Lower leg skin (tissue), 3 donors: Measurements from ENCODE around the gene IGFN1.

Source experiments
- POLR2A ChIP-seq, 2 donors: fragments of 450-650 bp; IDR thresholded peaks; one replicate each; pipeline ENCODE4 v1.6.1; 2016 to 2017; ENCODE audit warnings: antibody characterized with exemption in 2 of 2, mild to moderate bottlenecking in 1 of 2, moderate library complexity in 1 of 2
- TF ChIP-seq, protein P1 (sequence below), 3 donors: fragments of 450-650 bp; IDR thresholded peaks; one replicate each; pipeline ENCODE4 v1.5.1; 2016; ENCODE audit warnings: antibody characterized with exemption in 3 of 3, mild to moderate bottlenecking in 3 of 3, moderate library complexity in 2 of 3

DNA sequence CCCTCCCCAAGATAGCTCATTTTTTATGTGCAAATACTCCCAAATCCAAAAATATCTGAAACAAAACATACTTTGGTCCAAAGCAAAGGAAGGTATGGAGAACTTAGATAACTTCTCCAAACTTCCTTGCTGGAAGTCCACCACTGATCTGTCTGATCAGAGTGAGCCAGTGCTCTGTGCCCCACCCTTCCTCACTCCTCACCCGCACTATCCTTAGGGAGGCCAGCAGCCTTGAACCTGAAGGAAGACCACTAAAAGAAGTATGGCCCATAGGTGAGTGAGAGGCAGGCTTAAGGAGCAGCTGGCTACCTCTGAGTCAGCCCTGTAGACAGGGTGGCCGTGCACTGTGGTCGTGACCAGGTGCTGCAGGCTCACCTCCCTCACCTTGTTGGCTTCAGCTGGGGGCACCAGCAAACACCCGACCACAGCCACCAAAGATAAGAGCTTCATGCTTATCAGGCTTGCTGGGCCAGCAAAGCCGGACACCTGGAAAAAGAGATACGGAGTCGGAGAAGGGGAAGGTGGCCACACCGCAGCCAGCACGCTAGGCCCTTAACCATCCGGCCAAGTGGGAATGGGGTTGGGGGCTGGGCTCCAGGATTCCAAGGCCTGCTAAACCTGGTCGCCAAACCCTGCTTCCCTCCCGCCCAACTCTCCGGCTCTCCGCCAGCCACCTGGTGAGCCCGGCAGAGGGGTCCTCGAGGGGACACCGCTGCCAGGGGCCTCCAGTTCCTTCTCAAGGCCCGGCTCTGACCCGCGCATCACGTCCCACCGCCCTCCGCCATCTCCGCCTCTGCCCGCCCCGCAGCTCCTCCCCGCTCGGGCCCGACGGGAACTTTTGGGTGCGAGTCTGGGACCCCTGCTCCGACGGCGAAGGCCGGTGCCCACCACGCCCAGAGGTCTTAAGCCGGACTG is 36.9 kb upstream of the IGFN1 start:
- TF ChIP-seq, protein P1, sequence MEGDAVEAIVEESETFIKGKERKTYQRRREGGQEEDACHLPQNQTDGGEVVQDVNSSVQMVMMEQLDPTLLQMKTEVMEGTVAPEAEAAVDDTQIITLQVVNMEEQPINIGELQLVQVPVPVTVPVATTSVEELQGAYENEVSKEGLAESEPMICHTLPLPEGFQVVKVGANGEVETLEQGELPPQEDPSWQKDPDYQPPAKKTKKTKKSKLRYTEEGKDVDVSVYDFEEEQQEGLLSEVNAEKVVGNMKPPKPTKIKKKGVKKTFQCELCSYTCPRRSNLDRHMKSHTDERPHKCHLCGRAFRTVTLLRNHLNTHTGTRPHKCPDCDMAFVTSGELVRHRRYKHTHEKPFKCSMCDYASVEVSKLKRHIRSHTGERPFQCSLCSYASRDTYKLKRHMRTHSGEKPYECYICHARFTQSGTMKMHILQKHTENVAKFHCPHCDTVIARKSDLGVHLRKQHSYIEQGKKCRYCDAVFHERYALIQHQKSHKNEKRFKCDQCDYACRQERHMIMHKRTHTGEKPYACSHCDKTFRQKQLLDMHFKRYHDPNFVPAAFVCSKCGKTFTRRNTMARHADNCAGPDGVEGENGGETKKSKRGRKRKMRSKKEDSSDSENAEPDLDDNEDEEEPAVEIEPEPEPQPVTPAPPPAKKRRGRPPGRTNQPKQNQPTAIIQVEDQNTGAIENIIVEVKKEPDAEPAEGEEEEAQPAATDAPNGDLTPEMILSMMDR (IDR thresholded peaks at IDR 0.05) = no peak
- no peak for TF ChIP-seq POLR2A (IDR thresholded peaks at IDR 0.05)
